Stimulated activated CD8-positive, alpha-beta memory T cell treated with anti-CD3 and anti-CD28 coated beads, Interleukin-7, amount 100 ng/mL, for 24 hours (primary cell): ENCODE results near the gene INPP5A.
"Not testable (repeated sequence)": the region's sequence is repeated elsewhere in the genome, so short reads cannot be mapped to it uniquely, and the experiment has no call there.

Experiments
- DNase-seq: peaks from one replicate; pipeline ENCODE4 v3.0.0-alpha.2; 2020; ENCODE audit warnings: low read depth

The INPP5A gene

DNA sequence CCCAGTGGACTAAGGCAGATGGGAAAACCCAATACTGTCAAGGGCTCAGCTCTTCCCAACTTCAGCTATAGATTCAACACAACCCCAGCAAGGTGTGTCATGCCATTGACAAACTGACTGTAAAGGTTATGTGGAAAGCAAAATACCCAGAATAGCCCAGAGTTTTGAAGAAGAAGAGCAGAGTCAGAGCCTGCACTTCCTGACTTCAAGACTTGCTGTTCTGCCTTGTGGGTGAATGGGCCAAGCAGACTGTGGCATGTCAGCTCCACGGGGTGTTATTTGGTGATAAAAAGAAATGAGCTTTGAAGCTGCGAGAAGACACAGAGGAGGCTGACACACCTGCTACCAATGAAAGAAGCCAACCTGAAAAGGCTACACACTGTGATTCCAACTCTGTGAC, 158.6 kb downstream of the INPP5A start:
- no peak for DNase-seq

DNA sequence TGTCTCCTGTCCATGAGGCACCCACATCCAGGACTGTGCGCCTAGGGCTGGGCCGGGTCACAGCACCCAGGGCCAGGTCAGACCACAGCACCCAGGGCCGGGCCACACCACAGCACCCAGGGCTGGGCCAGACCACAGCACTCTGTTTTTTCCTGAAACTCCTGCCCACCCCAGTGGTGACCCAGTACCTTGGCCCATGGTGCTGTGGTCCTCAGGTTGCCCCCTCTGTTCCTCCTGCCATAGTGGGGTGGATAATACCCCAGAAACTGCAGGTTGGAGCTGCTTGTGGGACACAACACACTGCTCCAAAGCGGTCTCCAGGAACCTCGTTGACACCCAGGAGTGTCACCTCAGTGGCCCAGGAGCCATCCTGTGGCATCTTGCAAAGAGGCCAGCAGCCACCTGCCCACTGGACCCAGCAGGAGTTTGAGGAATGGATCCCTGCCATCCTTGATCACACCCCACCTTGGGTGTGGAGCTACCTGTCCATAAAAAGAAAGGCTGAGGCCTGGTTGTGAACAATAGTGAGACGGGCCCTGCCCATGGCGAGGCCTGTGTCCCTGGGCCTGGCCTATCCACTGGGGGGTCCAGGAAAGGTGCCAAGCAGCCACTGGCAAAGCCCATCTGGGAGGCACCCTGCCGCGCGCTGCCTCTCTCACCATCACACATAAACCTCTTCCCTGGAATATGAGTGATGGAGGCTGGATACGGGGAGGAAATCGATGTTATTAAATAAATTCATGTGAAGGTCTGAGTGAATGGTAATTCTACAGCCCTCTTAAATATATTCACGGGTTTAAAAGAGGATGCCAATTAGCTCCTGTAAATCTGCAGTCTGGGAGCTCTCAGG, 159.4 kb downstream of the INPP5A start:
- DNase-seq, result no peak

GRCh38 chr10:132697578-132698200, 160.1 kb downstream of the INPP5A start:
- DNase-seq, result no peak

GRCh38 chr10:132698211-132698751, 160.7 kb downstream of the INPP5A start:
- no peak for DNase-seq

DNA sequence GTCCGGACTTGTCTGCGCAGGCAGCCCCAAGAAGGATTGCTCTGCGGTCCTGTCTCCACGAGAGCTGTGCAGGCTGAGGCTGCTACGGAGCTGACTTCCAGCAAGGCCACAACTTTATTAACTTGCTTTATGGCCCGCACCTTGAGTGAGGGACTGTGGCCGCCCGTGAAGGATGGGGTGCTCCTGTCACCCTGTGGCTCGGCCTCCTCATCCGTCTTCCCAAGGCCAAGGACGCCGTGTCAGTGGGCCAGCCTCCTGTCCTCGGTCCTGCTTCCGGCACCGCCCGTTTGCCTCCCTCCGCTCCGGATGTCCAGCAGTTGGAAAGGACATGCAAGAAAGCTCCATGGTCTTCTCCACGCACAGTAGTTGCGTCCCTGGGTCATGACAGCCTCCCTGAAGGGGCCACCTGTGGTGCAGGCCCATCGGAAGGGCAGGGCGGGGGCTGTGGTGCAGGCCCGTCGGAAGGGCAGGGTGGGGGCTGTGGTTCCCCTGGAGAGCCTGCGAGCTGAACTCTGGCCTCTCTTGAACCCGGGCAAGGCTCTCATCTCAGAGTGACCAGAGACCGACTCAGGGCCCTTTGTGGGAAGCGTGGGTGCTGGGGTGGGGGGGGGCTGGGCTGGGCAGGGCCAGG, 161.3 kb downstream of the INPP5A start:
- no peak for DNase-seq

GRCh38 chr10:132699411-132700155, 162.0 kb downstream of the INPP5A start:
- no peak for DNase-seq

DNA sequence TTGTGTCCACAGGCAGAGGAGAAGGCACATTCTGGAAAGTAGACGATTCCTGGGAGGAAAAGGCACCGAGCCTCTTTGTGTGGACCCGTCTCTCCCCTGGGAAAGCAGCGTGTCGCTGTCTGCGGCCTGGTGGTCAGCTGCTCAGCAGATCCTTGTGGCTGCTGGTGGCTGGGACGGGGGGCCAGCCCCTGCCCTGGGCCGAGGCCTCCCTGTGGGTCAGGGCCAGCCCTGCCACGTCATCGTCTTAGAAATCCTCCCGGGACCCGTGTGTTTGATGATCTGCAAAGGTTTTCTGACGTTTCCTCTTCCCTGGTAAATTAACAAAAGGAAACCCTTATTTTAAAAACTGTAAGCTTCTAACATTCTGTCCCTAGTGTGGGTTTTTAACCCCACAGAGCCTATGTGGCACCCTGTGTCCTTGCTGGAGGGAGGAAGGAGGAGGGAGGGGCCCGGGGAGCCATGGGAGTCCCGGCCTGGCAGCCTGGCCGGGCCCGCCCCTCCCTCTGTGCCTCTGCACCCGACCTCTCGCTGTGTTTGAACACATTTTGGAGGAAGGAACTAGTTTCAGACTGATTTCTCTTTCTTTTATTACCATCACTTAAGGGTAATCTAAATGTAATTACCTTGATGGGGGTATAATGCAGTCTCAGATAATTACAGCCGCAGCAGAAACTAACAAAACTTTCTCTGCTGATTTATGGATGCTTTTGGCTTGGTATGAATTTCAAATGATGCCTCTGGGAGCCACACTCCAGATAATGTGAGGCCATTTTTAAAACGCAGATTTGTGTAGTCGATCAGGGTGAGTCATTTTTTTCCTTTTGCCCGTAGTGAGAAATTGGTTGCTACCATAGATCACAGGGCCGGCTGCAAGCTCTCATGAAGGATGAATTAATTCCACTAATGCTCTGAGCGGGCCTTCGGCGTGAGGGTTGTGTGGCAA, 162.8 kb downstream of the INPP5A start:
- no peak for DNase-seq

- no peak for DNase-seq
Measured at GRCh38 chr10:132701099-132701845, 163.7 kb downstream of the INPP5A start.

GRCh38 chr10:132701846-132702190, 164.2 kb downstream of the INPP5A start:
- no peak for DNase-seq

DNA sequence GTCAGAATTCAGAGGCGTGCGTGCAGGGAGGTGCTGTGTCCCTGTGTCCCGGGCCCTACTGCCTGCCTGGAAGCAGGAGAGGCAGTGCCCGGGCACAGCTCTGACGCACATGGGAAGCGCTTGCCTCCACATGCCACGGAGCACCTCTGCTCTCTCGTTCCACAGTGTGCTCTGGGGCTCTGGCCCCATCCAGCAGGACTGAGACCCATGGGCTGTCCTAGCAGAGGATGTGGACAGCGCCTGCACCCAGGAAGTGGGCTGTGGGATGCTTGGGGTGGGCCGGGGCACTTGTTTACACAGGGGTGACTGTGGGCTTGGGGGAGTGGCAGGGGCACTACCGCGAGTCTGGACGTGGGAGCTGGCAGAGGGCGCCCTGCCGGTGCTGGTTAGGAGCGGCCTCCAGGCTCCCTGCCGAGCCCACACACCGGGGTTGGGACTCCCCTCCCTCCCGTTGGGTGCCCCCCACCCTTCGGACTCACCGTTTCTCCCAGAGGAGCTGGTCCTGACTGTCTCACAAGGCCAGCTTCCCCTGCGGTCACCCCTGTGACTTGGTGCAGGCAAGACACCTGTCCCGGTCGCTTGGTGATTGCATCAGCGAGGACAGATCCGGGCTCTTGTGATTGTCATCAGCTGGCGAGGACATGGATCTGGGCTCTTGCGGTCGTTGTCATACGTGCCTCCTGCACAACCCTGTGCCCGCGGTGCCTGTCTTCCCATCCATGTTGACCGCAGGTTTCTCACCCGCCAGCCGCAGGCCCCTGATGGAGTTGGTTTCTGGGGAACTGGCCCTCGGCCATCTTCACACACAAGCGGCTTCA, 165.2 kb downstream of the INPP5A start:
- DNase-seq, result no peak

- DNase-seq, result no peak
Measured at GRCh38 chr10:132703419-132704007, 165.9 kb downstream of the INPP5A start.

DNA sequence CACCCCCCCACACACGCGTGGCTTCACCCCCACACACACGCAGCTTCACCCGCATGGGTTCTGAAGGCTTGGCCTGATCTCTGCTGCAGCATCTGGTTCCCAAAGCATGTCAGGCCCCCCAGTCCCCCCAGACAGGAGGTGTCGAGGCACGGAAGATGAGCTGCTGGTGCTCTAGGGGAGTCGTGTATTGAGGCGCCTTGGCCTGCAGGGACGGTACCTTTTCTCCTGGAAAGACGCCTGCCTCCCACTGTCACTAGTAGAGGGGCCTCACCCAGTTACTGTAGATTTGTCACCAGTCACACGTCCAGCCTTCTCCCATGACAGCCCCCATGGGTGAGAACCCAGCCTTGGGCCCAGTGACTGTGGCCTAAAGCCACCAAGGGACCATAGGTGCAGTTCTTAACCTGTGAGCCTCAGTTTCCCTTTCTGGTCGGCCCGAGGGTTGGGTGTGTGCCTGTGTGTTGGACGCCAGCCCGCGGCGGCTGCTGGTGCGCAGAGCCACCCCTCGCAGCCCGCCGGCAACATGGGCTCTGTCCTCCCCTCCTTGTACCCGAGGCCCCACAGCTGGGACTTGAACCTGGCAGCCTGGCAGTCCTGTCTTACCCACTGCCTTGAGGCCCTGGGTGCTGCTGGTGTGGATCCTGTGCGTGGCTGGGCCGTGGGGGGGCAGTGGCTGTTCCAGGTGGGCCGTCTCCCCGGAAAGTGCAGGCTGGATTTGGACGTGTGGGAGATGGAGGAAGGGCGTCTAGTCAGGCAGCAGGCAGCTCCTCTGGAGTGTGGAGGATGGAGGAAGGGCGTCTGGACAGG, 166.6 kb downstream of the INPP5A start:
- no peak for DNase-seq

- not testable (repeated sequence) for DNase-seq
Measured at GRCh38 chr10:132704815-132705064, 167.2 kb downstream of the INPP5A start.

- DNase-seq, result no peak
Measured at GRCh38 chr10:132705173-132705572, 167.6 kb downstream of the INPP5A start.

DNA sequence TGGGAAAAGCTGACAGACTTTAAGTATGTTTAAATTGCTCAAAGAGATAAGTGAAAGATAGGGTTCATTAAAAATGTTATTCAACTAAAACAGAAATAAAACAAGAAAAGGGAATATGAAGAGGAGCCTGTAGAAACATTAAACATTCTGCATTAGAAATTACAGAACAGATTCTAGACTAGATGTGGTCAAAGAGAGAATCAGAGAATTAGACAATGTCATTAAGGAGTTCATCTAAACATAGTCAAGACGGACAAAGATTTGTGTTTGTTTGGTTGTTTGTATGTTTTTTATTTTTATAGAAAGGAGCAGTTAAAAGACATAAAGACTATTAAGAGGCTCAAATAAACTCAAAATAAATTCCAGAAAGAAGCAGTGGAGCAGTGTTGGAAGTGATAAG, 168.4 kb downstream of the INPP5A start:
- DNase-seq, result no peak

DNA sequence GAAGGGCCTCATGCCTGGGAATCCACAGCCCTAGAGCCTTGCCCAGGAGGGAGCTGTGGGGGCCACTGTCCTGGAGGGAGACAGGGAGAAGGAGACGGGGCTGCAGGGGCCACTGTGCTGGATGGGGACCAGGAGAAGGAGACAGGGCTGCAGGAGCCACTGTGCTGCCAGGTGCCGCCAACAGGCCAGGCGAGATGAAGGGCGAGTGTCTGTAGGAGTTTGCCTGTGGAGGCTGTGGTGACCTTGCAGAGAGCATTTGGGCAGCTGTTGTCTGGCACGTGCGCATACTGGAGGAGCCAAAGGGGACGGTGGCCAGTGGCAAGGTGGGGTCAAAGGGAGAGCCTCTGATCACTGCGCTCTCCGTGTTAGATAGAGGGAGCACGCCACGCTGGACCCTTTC, 169.1 kb downstream of the INPP5A start:
- no peak for DNase-seq

GRCh38 chr10:132707121-132707775, 169.7 kb downstream of the INPP5A start:
- no peak for DNase-seq

GRCh38 chr10:132707776-132708171, 170.2 kb downstream of the INPP5A start:
- no peak for DNase-seq
